ENCODE data around the gene DOCK7. TPM values are rescaled to one million over a fixed set of nuclear protein-coding genes. Genes with fewer than 3 reads are reported as not detected.

DOCK7 gene
- total RNA-seq, 1 experiment from 2014 or later: 60.8 TPM

GRCh38 chr1:62435231-62436038, 252.8 kb downstream of the DOCK7 start:
- peaks cover 19% of the 10 kb centered on the region for H3K4me1 ChIP-seq (ENCODE audit: insufficient read depth, low read length, poor library complexity, severe bottlenecking)
- intact Hi-C loops (cut with micrococcal nuclease; ENCODE audit: unreplicated experiment): loop anchor here (10.0 kb wide), 1 partner anchor 481 kb away; no protein-coding TSS in a partner anchor
- peak overlapping the region; percentile 100 for H3K27ac ChIP-seq (ENCODE audit: low read depth, low read length, poor library complexity, severe bottlenecking)
- ChIA-PET CTCF (interaction anchor here (1.6 kb wide), 1 partner anchor 260 kb away, joined by 7 read pairs; no protein-coding TSS in a partner anchor), POLR2A (ENCODE audit: low non-redundant PET) (interaction anchor here (0.6 to 0.7 kb wide), 2 partner anchors 281 to 590 kb away, joined by 3 to 6 read pairs; no protein-coding TSS in a partner anchor)
- no peaks in the 10 kb centered on the region for H3K9me3 ChIP-seq (ENCODE audit: low read depth, low read length, poor library complexity, severe bottlenecking)
- TF ChIP-seq EZH2 (IDR thresholded peaks at IDR 0.05; ENCODE audit: borderline replicate concordance, low read depth, low read length, poor library complexity, severe bottlenecking): no peak
- no peak for TF ChIP-seq CTCF (conservative IDR thresholded peaks at IDR 0.05; ENCODE audit: low read depth, low read length)
- H3K27me3 ChIP-seq (replicated peaks; ENCODE audit: insufficient read depth, low read depth, low read length, poor library complexity): no peaks in the 10 kb centered on the region
- H3K36me3 ChIP-seq (ENCODE audit: insufficient read depth, low read length, poor library complexity, severe bottlenecking): peaks cover 2% of the 10 kb centered on the region
- DNase-seq (ENCODE audit: low spot score): no peak
- BruUV-seq (replicated peaks): TSS peak; percentile 88
- H3K4me3 ChIP-seq (ENCODE audit: low read depth, low read length, poor library complexity, severe bottlenecking): peak overlapping the region; percentile 93

GRCh38 chr1:62434618-62435001, 253.6 kb downstream of the DOCK7 start:
- Histone ChIP-seq H3K36me3 (ENCODE audit: insufficient read depth, low read length, poor library complexity, severe bottlenecking) (no peaks in the 10 kb centered on the region), H3K27me3 (replicated peaks; ENCODE audit: insufficient read depth, low read depth, low read length, poor library complexity) (no peaks in the 10 kb centered on the region), H3K4me3 (ENCODE audit: low read depth, low read length, poor library complexity, severe bottlenecking) (no peak overlapping the region), H3K27ac (ENCODE audit: low read depth, low read length, poor library complexity, severe bottlenecking) (peak overlapping the region; percentile 100), H3K9me3 (ENCODE audit: low read depth, low read length, poor library complexity, severe bottlenecking) (no peaks in the 10 kb centered on the region), H3K4me1 (ENCODE audit: insufficient read depth, low read length, poor library complexity, severe bottlenecking) (peaks cover 10% of the 10 kb centered on the region)
- no TSS peak for BruUV-seq (replicated peaks)
- no peak for DNase-seq (ENCODE audit: low spot score)
- intact Hi-C loops (cut with micrococcal nuclease; ENCODE audit: unreplicated experiment): loop anchor here (10.0 kb wide), 1 partner anchor 480 kb away; no protein-coding TSS in a partner anchor
- TF ChIP-seq EZH2 (IDR thresholded peaks at IDR 0.05; ENCODE audit: borderline replicate concordance, low read depth, low read length, poor library complexity, severe bottlenecking) (no peak), CTCF (conservative IDR thresholded peaks at IDR 0.05; ENCODE audit: low read depth, low read length) (peak; percentile 9; the same call in 1 of the 2 replicates)
- CTCF ChIA-PET: no interaction called here
- POLR2A ChIA-PET (ENCODE audit: low non-redundant PET): no interaction called here

- POLR2A ChIA-PET (ENCODE audit: low non-redundant PET): no interaction called here
- CTCF ChIA-PET: no interaction called here
- Histone ChIP-seq H3K9me3 (ENCODE audit: low read depth, low read length, poor library complexity, severe bottlenecking) (no peaks in the 10 kb centered on the region), H3K27me3 (replicated peaks; ENCODE audit: insufficient read depth, low read depth, low read length, poor library complexity) (no peaks in the 10 kb centered on the region), H3K4me1 (ENCODE audit: insufficient read depth, low read length, poor library complexity, severe bottlenecking) (peaks cover 5% of the 10 kb centered on the region), H3K4me3 (ENCODE audit: low read depth, low read length, poor library complexity, severe bottlenecking) (no peak overlapping the region), H3K36me3 (ENCODE audit: insufficient read depth, low read length, poor library complexity, severe bottlenecking) (no peaks in the 10 kb centered on the region), H3K27ac (ENCODE audit: low read depth, low read length, poor library complexity, severe bottlenecking) (no peak overlapping the region)
- BruUV-seq (replicated peaks): no TSS peak
- intact Hi-C loops (cut with micrococcal nuclease; ENCODE audit: unreplicated experiment): loop anchor here (10.0 kb wide), 1 partner anchor 479 kb away; no protein-coding TSS in a partner anchor
- no peak for DNase-seq (ENCODE audit: low spot score)
- no peak for TF ChIP-seq EZH2 (IDR thresholded peaks at IDR 0.05; ENCODE audit: borderline replicate concordance, low read depth, low read length, poor library complexity, severe bottlenecking)
- TF ChIP-seq CTCF (conservative IDR thresholded peaks at IDR 0.05; ENCODE audit: low read depth, low read length): peak; percentile 36
These were observed 254.1 kb downstream of the DOCK7 start for GRCh38 chr1:62433861-62434617.
